WTC11 (cell line): ENCODE data around the gene ANKRD9. TPM values are rescaled to one million over a fixed set of nuclear protein-coding genes. Genes with fewer than 3 reads are reported as not detected.
A peak's percentile ranks its signal among the peaks of the same experiment; 100 is the strongest.

ENCODE experiments used
- ATAC-seq: fragments of 200-7000 bp; cut with Tn5 transposase; 2 replicates; pipeline ENCODE4 v1.10.0; 2021; ENCODE audit warnings: mild to moderate bottlenecking, moderate library complexity
- CTCF ChIA-PET: fragments of 300-600 bp; sonication (Branson Sonifier 250); formaldehyde crosslinking; loops from one replicate; lab custom pipeline; 2021; ENCODE audit warnings: antibody characterized with exemption; lab: Charles Lee
- POLR2A ChIA-PET: fragments of 350-600 bp; sonication (Branson Sonifier 250); formaldehyde crosslinking; loops from one replicate; lab custom pipeline; 2021; ENCODE audit warnings: antibody characterized with exemption; lab: Charles Lee
- DNase-seq: peaks from one replicate; pipeline ENCODE4 v3.0.0; 2021; ENCODE audit warnings: low spot score
- H3K27ac Mint-ChIP-seq: 2 replicates; pipeline ENCODE4 v1.8.0; 2021; ENCODE audit warnings: mixed read lengths
- H3K27me3 Mint-ChIP-seq: 2 replicates; pipeline ENCODE4 v1.8.0; 2021; ENCODE audit warnings: low read depth, mild to moderate bottlenecking, moderate library complexity, mixed read lengths
- H3K36me3 Mint-ChIP-seq: 2 replicates; pipeline ENCODE4 v1.8.0; 2021; ENCODE audit warnings: mixed read lengths
- H3K4me1 Mint-ChIP-seq: 2 replicates; pipeline ENCODE4 v1.8.0; 2022; ENCODE audit warnings: mixed read lengths
- H3K4me3 Mint-ChIP-seq: 2 replicates; pipeline ENCODE4 v1.8.0; 2021; ENCODE audit warnings: mild to moderate bottlenecking, moderate library complexity, mixed read lengths
- H3K9me3 Mint-ChIP-seq: 2 replicates; pipeline ENCODE4 v1.8.0; 2021; ENCODE audit warnings: mixed read lengths
- AFF4 ChIP-seq: sonication (generic); formaldehyde crosslinking; IDR thresholded peaks from 2 replicates; pipeline ENCODE4 v1.8.1; 2023; ENCODE audit warnings: mild to moderate bottlenecking, missing genetic modification reagents, borderline replicate concordance
- ATF1 ChIP-seq: sonication (generic); formaldehyde crosslinking; IDR thresholded peaks from 2 replicates; pipeline ENCODE4 v1.8.1; 2023; ENCODE audit warnings: mild to moderate bottlenecking, moderate library complexity, missing genetic modification reagents
- CREB1 ChIP-seq: sonication (generic); formaldehyde crosslinking; IDR thresholded peaks from 2 replicates; pipeline ENCODE4 v1.8.0; 2023; ENCODE audit warnings: mild to moderate bottlenecking, missing genetic modification reagents
- ESRRA ChIP-seq: sonication (generic); formaldehyde crosslinking; IDR thresholded peaks from 2 replicates; pipeline ENCODE4 v1.8.1; 2022; ENCODE audit warnings: mild to moderate bottlenecking, missing genetic modification reagents, borderline replicate concordance
- GABPB1 ChIP-seq: sonication (generic); formaldehyde crosslinking; IDR thresholded peaks from 2 replicates; pipeline ENCODE4 v1.8.1; 2023; ENCODE audit warnings: mild to moderate bottlenecking, missing genetic modification reagents
- IRF2 ChIP-seq: sonication (generic); formaldehyde crosslinking; IDR thresholded peaks from 2 replicates; pipeline ENCODE4 v1.8.0; 2022; ENCODE audit warnings: low read depth, missing genetic modification reagents, borderline replicate concordance
- MXD4 ChIP-seq: fragments of 250-450 bp; sonication (Bioruptor Pico); IDR thresholded peaks from 2 replicates; pipeline ENCODE4 v1.8.0; 2021; ENCODE audit warnings: mild to moderate bottlenecking, moderate library complexity, borderline replicate concordance
- NR2C2 ChIP-seq: sonication (generic); formaldehyde crosslinking; IDR thresholded peaks from 2 replicates; pipeline ENCODE4 v1.8.0; 2022; ENCODE audit warnings: mild to moderate bottlenecking, missing genetic modification reagents
- NR3C1 ChIP-seq: sonication (generic); formaldehyde crosslinking; conservative IDR thresholded peaks from 2 replicates; pipeline ENCODE4 v1.8.1; 2023; ENCODE audit warnings: low read depth, mild to moderate bottlenecking, missing genetic modification reagents
- PREB ChIP-seq: sonication (generic); formaldehyde crosslinking; IDR thresholded peaks from 2 replicates; pipeline ENCODE4 v1.8.1; 2022; ENCODE audit warnings: mild to moderate bottlenecking, missing genetic modification reagents, moderate library complexity, borderline replicate concordance
- RELA ChIP-seq: sonication (generic); formaldehyde crosslinking; IDR thresholded peaks from 2 replicates; pipeline ENCODE4 v1.8.1; 2022; ENCODE audit warnings: missing genetic modification reagents, mild to moderate bottlenecking, borderline replicate concordance
- SMAD4 ChIP-seq: sonication (generic); formaldehyde crosslinking; IDR thresholded peaks from 2 replicates; pipeline ENCODE4 v1.8.0; 2022; ENCODE audit warnings: mild to moderate bottlenecking, missing genetic modification reagents
- SOX15 ChIP-seq: fragments of 250-450 bp; sonication (Bioruptor Pico); IDR thresholded peaks from 2 replicates; pipeline ENCODE4 v1.9.0; 2021; ENCODE audit warnings: mild to moderate bottlenecking
- TP53 ChIP-seq: sonication (generic); formaldehyde crosslinking; IDR thresholded peaks from 2 replicates; pipeline ENCODE4 v1.8.1; 2023; ENCODE audit warnings: mild to moderate bottlenecking, missing genetic modification reagents
- ZBTB21 ChIP-seq: sonication (generic); formaldehyde crosslinking; IDR thresholded peaks from 2 replicates; pipeline ENCODE4 v1.8.1; 2023; ENCODE audit warnings: mild to moderate bottlenecking, missing genetic modification reagents, borderline replicate concordance
- ZNF121 ChIP-seq: sonication (generic); formaldehyde crosslinking; IDR thresholded peaks from 2 replicates; pipeline ENCODE4 v1.8.0; 2023; ENCODE audit warnings: missing genetic modification reagents
- ZNF219 ChIP-seq: sonication (generic); formaldehyde crosslinking; IDR thresholded peaks from 2 replicates; pipeline ENCODE4 v1.8.0; 2023; ENCODE audit warnings: missing genetic modification reagents, mild to moderate bottlenecking, borderline replicate concordance
- ZNF263 ChIP-seq: sonication (generic); formaldehyde crosslinking; IDR thresholded peaks from 2 replicates; pipeline ENCODE4 v1.8.1; 2022; ENCODE audit warnings: low read depth, mild to moderate bottlenecking, moderate library complexity, missing genetic modification reagents
- ZNF317 ChIP-seq: sonication (generic); formaldehyde crosslinking; IDR thresholded peaks from 2 replicates; pipeline ENCODE4 v1.8.1; 2023; ENCODE audit warnings: low read depth, mild to moderate bottlenecking, moderate library complexity, missing genetic modification reagents, borderline replicate concordance
- ZNF416 ChIP-seq: fragments of 250-450 bp; sonication (Bioruptor Pico); IDR thresholded peaks from 2 replicates; pipeline ENCODE4 v1.9.0; 2021; ENCODE audit warnings: mild to moderate bottlenecking, inconsistent platforms
- ZNF512 ChIP-seq: sonication (generic); formaldehyde crosslinking; IDR thresholded peaks from 2 replicates; pipeline ENCODE4 v1.8.1; 2022; ENCODE audit warnings: missing genetic modification reagents, borderline replicate concordance
- total RNA-seq: library from RNA; stranded (reverse); gene quantifications from 3 replicates; pipeline ENCODE4 v1.2.3, GENCODE V29; 2021
- TF ChIP-seq, protein P1 (sequence below): sonication (generic); formaldehyde crosslinking; IDR thresholded peaks from 2 replicates; pipeline ENCODE4 v1.8.0; 2022; ENCODE audit warnings: mild to moderate bottlenecking, missing genetic modification reagents
- TF ChIP-seq, protein P2 (sequence below): fragments of 200-600 bp; IDR thresholded peaks from 2 replicates; pipeline ENCODE4 v1.8.0; 2022; ENCODE audit warnings: antibody characterized with exemption
- TF ChIP-seq, protein P3 (sequence below): fragments of 250-450 bp; sonication (Bioruptor Pico); IDR thresholded peaks from 2 replicates; pipeline ENCODE4 v1.9.0; 2021; ENCODE audit warnings: mild to moderate bottlenecking
- TF ChIP-seq, protein P4 (sequence below): fragments of 250-450 bp; sonication (Bioruptor Pico); IDR thresholded peaks from 2 replicates; pipeline ENCODE4 v2.1.2; 2022; ENCODE audit warnings: mild to moderate bottlenecking, moderate library complexity

ANKRD9 gene
- total RNA-seq, 1 experiment from 2014 or later: 63.8 TPM

DNA sequence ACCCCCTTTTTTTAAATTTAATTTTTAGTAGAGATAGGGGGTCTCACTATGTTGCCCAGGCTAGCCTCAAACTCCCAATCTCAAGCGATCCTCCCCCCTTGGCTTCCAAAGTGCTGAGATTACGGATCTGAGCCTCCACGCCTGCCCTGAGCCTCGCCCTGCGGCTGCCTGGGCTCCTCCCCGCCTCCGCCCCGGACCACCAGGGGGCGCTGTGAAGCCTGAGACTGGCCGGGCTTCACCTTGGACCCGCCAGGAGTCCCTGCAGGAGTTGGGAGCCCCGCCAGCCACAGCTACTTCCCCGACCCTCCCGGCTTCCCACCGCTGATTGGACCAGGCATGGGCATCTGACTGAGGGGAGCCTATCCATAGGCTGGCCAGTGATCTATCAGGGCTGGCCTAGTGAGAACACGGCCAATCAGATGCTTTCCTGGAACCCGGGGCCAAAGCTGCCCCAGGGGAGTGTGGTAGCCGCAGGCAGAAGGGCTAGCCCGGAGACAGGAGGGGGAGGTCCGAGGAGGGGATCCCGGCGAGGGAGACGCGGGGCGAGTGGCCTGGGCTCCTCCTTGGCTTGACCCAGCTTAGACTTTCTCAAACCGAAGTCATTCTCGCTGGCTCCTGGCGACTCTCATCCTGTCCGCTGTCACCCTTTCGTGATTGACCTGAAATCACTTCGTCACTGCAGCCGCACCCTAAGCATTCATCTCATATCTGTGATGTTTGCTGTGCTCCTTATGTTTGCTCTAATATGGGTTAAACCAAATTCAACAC lies 15.1 kb upstream of the ANKRD9 start:
- Mint-ChIP-seq H3K9me3 (no peaks in the 10 kb centered on the region), H3K27ac (peak overlapping the region; percentile 87), H3K27me3 (no peaks in the 10 kb centered on the region; the same call in none of the 2 replicates), H3K4me3 (peak overlapping the region; percentile 80), H3K4me1 (peaks cover 20% of the 10 kb centered on the region), H3K36me3 (no peaks in the 10 kb centered on the region)
- ChIA-PET POLR2A (interaction anchor here (0.6 to 1.3 kb wide), 8 partner anchors 13 to 70 kb away, joined by 3 to 8 read pairs (median 3); no protein-coding TSS in a partner anchor), CTCF (interaction anchor here (0.6 to 3.3 kb wide), 46 partner anchors 9 to 400 kb away, joined by 3 to 26 read pairs (median 4); partner anchors contain the start of gene ANKRD9)
- peak; percentile 99 for DNase-seq
- peak; percentile 99 for ATAC-seq
- TF ChIP-seq, protein P1, sequence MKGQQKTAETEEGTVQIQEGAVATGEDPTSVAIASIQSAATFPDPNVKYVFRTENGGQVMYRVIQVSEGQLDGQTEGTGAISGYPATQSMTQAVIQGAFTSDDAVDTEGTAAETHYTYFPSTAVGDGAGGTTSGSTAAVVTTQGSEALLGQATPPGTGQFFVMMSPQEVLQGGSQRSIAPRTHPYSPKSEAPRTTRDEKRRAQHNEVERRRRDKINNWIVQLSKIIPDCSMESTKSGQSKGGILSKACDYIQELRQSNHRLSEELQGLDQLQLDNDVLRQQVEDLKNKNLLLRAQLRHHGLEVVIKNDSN (CRISPR knock-in tag): peak; percentile 97
- TF ChIP-seq ZNF263 (CRISPR knock-in tag): no peak
- no peak for TF ChIP-seq CREB1 (CRISPR knock-in tag)
- no peak for TF ChIP-seq ZNF219 (CRISPR knock-in tag)
- TF ChIP-seq, protein P2, sequence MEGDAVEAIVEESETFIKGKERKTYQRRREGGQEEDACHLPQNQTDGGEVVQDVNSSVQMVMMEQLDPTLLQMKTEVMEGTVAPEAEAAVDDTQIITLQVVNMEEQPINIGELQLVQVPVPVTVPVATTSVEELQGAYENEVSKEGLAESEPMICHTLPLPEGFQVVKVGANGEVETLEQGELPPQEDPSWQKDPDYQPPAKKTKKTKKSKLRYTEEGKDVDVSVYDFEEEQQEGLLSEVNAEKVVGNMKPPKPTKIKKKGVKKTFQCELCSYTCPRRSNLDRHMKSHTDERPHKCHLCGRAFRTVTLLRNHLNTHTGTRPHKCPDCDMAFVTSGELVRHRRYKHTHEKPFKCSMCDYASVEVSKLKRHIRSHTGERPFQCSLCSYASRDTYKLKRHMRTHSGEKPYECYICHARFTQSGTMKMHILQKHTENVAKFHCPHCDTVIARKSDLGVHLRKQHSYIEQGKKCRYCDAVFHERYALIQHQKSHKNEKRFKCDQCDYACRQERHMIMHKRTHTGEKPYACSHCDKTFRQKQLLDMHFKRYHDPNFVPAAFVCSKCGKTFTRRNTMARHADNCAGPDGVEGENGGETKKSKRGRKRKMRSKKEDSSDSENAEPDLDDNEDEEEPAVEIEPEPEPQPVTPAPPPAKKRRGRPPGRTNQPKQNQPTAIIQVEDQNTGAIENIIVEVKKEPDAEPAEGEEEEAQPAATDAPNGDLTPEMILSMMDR: peak; percentile 90
- TF ChIP-seq NR2C2: no peak
- no peak for TF ChIP-seq NR3C1 (CRISPR knock-in tag)
- no peak for TF ChIP-seq RELA (CRISPR knock-in tag)
- no peak for TF ChIP-seq IRF2 (CRISPR knock-in tag)
- TF ChIP-seq, protein P3, sequence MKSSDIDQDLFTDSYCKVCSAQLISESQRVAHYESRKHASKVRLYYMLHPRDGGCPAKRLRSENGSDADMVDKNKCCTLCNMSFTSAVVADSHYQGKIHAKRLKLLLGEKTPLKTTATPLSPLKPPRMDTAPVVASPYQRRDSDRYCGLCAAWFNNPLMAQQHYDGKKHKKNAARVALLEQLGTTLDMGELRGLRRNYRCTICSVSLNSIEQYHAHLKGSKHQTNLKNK (CRISPR knock-in tag): no peak
- no peak for TF ChIP-seq ESRRA (CRISPR knock-in tag)
- no peak for TF ChIP-seq SMAD4 (CRISPR knock-in tag)
- TF ChIP-seq GABPB1 (CRISPR knock-in tag): no peak; the same call in 1 of the 2 replicates
- TF ChIP-seq ZNF121 (CRISPR knock-in tag): peak; percentile 97
- TF ChIP-seq MXD4 (CRISPR knock-in tag): no peak
- no peak for TF ChIP-seq ZNF416
- no peak for TF ChIP-seq PREB (CRISPR knock-in tag)
- TF ChIP-seq TP53 (CRISPR knock-in tag): no peak
- no peak for TF ChIP-seq ZBTB21 (CRISPR knock-in tag)
- no peak for TF ChIP-seq ATF1
- TF ChIP-seq SOX15 (CRISPR knock-in tag): no peak
- no peak for TF ChIP-seq ZNF512 (CRISPR knock-in tag)
- TF ChIP-seq, protein P4, sequence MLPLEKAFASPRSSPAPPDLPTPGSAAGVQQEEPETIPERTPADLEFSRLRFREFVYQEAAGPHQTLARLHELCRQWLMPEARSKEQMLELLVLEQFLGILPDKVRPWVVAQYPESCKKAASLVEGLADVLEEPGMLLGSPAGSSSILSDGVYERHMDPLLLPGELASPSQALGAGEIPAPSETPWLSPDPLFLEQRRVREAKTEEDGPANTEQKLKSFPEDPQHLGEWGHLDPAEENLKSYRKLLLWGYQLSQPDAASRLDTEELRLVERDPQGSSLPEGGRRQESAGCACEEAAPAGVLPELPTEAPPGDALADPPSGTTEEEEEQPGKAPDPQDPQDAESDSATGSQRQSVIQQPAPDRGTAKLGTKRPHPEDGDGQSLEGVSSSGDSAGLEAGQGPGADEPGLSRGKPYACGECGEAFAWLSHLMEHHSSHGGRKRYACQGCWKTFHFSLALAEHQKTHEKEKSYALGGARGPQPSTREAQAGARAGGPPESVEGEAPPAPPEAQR (CRISPR knock-in tag): no peak
- TF ChIP-seq ZNF317 (CRISPR knock-in tag): no peak
- no peak for TF ChIP-seq AFF4 (CRISPR knock-in tag)
